ENCODE measurements around the gene ZNF335. TPM values are rescaled to one million over a fixed set of nuclear protein-coding genes. Genes with fewer than 3 reads are reported as not detected.

The ZNF335 gene
- total and polyA plus RNA-seq, 2 of the 13 experiments (the other 11 are each of a cell fraction or from before 2014, with no cell fraction given), result 9.7 to 13.7 TPM

DNA sequence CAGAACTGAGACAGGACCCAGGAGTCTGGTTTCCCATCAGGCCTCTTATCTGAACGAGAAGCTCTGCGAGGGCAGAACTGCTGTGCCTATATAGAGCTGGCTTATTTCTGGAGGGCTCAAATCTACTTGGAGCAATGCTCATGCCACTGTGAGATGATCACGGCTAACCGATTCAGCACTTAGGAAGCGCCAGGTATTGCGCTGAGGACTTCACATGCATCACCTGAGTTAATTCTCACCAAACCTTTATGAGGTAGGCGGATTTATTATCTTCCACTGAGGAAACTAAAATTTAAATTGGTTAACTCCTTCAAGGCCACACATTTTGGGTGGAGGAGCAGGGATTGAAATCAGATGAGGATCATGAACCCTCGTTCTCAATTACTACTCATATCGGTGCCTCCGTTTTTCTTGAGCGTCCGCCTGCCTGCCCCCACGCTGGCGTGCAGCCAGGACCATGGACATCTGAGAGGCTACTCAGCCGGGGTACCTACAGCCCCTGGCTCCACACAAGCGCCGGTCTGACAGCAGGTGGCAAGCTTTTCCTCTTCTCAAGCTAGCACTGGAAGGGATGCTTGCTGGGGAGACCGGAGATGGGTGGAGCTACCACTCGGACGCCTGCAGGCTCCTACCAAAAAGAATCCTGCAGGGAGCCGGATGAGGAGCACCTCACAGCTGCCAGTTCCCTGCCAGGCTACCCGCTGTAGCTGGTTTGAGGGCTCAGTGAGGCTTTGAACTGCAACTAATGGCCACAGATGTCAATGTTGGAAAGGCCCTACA, 38.5 kb downstream of the ZNF335 start (continued):
- TF ChIP-seq, protein P1, sequence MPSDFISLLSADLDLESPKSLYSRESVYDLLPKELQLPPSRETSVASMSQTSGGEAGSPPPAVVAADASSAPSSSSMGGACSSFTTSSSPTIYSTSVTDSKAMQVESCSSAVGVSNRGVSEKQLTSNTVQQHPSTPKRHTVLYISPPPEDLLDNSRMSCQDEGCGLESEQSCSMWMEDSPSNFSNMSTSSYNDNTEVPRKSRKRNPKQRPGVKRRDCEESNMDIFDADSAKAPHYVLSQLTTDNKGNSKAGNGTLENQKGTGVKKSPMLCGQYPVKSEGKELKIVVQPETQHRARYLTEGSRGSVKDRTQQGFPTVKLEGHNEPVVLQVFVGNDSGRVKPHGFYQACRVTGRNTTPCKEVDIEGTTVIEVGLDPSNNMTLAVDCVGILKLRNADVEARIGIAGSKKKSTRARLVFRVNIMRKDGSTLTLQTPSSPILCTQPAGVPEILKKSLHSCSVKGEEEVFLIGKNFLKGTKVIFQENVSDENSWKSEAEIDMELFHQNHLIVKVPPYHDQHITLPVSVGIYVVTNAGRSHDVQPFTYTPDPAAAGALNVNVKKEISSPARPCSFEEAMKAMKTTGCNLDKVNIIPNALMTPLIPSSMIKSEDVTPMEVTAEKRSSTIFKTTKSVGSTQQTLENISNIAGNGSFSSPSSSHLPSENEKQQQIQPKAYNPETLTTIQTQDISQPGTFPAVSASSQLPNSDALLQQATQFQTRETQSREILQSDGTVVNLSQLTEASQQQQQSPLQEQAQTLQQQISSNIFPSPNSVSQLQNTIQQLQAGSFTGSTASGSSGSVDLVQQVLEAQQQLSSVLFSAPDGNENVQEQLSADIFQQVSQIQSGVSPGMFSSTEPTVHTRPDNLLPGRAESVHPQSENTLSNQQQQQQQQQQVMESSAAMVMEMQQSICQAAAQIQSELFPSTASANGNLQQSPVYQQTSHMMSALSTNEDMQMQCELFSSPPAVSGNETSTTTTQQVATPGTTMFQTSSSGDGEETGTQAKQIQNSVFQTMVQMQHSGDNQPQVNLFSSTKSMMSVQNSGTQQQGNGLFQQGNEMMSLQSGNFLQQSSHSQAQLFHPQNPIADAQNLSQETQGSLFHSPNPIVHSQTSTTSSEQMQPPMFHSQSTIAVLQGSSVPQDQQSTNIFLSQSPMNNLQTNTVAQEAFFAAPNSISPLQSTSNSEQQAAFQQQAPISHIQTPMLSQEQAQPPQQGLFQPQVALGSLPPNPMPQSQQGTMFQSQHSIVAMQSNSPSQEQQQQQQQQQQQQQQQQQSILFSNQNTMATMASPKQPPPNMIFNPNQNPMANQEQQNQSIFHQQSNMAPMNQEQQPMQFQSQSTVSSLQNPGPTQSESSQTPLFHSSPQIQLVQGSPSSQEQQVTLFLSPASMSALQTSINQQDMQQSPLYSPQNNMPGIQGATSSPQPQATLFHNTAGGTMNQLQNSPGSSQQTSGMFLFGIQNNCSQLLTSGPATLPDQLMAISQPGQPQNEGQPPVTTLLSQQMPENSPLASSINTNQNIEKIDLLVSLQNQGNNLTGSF (CRISPR knock-in tag; IDR thresholded peaks at IDR 0.05), result no peak
- TF ChIP-seq FOXK2 (IDR thresholded peaks at IDR 0.05), result no peak
- TF ChIP-seq, protein P2, sequence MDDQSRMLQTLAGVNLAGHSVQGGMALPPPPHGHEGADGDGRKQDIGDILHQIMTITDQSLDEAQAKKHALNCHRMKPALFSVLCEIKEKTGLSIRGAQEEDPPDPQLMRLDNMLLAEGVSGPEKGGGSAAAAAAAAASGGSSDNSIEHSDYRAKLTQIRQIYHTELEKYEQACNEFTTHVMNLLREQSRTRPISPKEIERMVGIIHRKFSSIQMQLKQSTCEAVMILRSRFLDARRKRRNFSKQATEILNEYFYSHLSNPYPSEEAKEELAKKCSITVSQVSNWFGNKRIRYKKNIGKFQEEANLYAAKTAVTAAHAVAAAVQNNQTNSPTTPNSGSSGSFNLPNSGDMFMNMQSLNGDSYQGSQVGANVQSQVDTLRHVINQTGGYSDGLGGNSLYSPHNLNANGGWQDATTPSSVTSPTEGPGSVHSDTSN (CRISPR knock-in tag; IDR thresholded peaks at IDR 0.05; ENCODE audit: borderline replicate concordance), result no peak
- 0 out of 2 replicates have a peak, but pooled peaks have one; percentile 45 for TF ChIP-seq KDM5A (IDR thresholded peaks at IDR 0.05; ENCODE audit: borderline replicate concordance, low read length)
- no peak for TF ChIP-seq SP2 (CRISPR knock-in tag; IDR thresholded peaks at IDR 0.05)
- TF ChIP-seq, protein P3, sequence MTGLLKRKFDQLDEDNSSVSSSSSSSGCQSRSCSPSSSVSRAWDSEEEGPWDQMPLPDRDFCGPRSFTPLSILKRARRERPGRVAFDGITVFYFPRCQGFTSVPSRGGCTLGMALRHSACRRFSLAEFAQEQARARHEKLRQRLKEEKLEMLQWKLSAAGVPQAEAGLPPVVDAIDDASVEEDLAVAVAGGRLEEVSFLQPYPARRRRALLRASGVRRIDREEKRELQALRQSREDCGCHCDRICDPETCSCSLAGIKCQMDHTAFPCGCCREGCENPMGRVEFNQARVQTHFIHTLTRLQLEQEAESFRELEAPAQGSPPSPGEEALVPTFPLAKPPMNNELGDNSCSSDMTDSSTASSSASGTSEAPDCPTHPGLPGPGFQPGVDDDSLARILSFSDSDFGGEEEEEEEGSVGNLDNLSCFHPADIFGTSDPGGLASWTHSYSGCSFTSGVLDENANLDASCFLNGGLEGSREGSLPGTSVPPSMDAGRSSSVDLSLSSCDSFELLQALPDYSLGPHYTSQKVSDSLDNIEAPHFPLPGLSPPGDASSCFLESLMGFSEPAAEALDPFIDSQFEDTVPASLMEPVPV (CRISPR knock-in tag; IDR thresholded peaks at IDR 0.05), result 0 out of 2 replicates have a peak, but pooled peaks have one; percentile 13
- TF ChIP-seq CBFB (CRISPR knock-in tag; IDR thresholded peaks at IDR 0.05), result peak; percentile 68; the same call in 1 of the 2 replicates
- TF ChIP-seq, protein P4, sequence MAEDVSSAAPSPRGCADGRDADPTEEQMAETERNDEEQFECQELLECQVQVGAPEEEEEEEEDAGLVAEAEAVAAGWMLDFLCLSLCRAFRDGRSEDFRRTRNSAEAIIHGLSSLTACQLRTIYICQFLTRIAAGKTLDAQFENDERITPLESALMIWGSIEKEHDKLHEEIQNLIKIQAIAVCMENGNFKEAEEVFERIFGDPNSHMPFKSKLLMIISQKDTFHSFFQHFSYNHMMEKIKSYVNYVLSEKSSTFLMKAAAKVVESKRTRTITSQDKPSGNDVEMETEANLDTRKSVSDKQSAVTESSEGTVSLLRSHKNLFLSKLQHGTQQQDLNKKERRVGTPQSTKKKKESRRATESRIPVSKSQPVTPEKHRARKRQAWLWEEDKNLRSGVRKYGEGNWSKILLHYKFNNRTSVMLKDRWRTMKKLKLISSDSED (CRISPR knock-in tag; IDR thresholded peaks at IDR 0.05), result no peak
- TF ChIP-seq ZNF83 (CRISPR knock-in tag; IDR thresholded peaks at IDR 0.05; ENCODE audit: borderline replicate concordance), result no peak; the same call in 1 of the 2 replicates
- TF ChIP-seq, protein P5, sequence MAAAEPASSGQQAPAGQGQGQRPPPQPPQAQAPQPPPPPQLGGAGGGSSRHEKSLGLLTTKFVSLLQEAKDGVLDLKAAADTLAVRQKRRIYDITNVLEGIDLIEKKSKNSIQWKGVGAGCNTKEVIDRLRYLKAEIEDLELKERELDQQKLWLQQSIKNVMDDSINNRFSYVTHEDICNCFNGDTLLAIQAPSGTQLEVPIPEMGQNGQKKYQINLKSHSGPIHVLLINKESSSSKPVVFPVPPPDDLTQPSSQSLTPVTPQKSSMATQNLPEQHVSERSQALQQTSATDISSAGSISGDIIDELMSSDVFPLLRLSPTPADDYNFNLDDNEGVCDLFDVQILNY (CRISPR knock-in tag; conservative IDR thresholded peaks at IDR 0.05), result no peak
- TF ChIP-seq NFRKB (IDR thresholded peaks at IDR 0.05), result no peak
- TF ChIP-seq ZBTB3 (CRISPR knock-in tag; IDR thresholded peaks at IDR 0.05; ENCODE audit: borderline replicate concordance, low read depth), result no peak
- no peak for TF ChIP-seq IKZF1 (IDR thresholded peaks at IDR 0.05)
- TF ChIP-seq, protein P6, sequence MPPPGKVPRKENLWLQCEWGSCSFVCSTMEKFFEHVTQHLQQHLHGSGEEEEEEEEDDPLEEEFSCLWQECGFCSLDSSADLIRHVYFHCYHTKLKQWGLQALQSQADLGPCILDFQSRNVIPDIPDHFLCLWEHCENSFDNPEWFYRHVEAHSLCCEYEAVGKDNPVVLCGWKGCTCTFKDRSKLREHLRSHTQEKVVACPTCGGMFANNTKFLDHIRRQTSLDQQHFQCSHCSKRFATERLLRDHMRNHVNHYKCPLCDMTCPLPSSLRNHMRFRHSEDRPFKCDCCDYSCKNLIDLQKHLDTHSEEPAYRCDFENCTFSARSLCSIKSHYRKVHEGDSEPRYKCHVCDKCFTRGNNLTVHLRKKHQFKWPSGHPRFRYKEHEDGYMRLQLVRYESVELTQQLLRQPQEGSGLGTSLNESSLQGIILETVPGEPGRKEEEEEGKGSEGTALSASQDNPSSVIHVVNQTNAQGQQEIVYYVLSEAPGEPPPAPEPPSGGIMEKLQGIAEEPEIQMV (CRISPR knock-in tag; IDR thresholded peaks at IDR 0.05; ENCODE audit: low read depth), result peak; percentile 85
- peak; percentile 88 for TF ChIP-seq SAP130 (CRISPR knock-in tag; IDR thresholded peaks at IDR 0.05; ENCODE audit: low read depth)
- TF ChIP-seq ZNF644 (CRISPR knock-in tag; IDR thresholded peaks at IDR 0.05; ENCODE audit: low read depth), result no peak; the same call in 1 of the 2 replicates
- no peak for TF ChIP-seq ZNF841 (CRISPR knock-in tag; IDR thresholded peaks at IDR 0.05; ENCODE audit: borderline replicate concordance)

All from HepG2 (cell line).